HepG2 (cell line): ENCODE results near the gene NGRN. TPM values are rescaled to one million over a fixed set of nuclear protein-coding genes. Genes with fewer than 3 reads are reported as not detected.

Experiments used
- ATAC-seq: fragments of 200-7000 bp; cut with Tn5 transposase; 3 replicates; pipeline ENCODE4 v1.9.1; 2020; ENCODE audit warnings: mild to moderate bottlenecking, moderate library complexity
- BruUV-seq: library from RNA; stranded (reverse); fragments of 400-500 nt; replicated peaks from 2 replicates; lab custom pipeline; 2021; lab: Mats Ljungman, UMichigan
- CTCF ChIA-PET: fragments of 300-600 bp; formaldehyde crosslinking; extraction: SDS; loops from one replicate; lab custom pipeline; 2021; ENCODE audit warnings: low total read pairs, inconsistent platforms, low intra/inter-chr PET ratio; lab: Yijun Ruan, JAX
- POLR2A ChIA-PET: fragments of 350-600 bp; sonication (Branson Sonifier 250); formaldehyde crosslinking; loops from one replicate; lab custom pipeline; 2020; ENCODE audit warnings: antibody characterized with exemption, inconsistent platforms; lab: Yijun Ruan, JAX
- DNase-seq: peaks from one replicate; pipeline ENCODE4 v3.0.0-alpha.2; 2015; ENCODE audit warnings: low spot score
- FAIRE-seq: peaks from 3 replicates; lab custom pipeline; 2011; peaks lifted over from hg19 to GRCh38; lab: Jason Lieb, UNC
- H2AFZ ChIP-seq: one replicate; pipeline ENCODE4 v1.6.1; 2011; ENCODE audit warnings: low read length, inconsistent platforms
- H3K27ac ChIP-seq: fragments of 300-600 bp; 3 replicates; pipeline ENCODE4 v1.8.0; 2011; ENCODE audit warnings: mixed run types, mild to moderate bottlenecking, mixed read lengths, low read length, inconsistent platforms; ENCODE audit not compliant: insufficient read depth; ENCODE audit errors: extremely low read length
- H3K27me3 ChIP-seq, 2 experiments: fragments of 200-600 bp in 1 of 2; 2 replicates in 1 of 2; 3 replicates in 1 of 2; pipeline versions ENCODE4 v1.6.0 to v1.8.0; 2011; ENCODE audit warnings: low read length in 2 of 2, mild to moderate bottlenecking in 2 of 2, moderate library complexity in 2 of 2, inconsistent platforms in 1 of 2; ENCODE audit not compliant: insufficient read depth in 2 of 2, control insufficient read depth in 1 of 2
- H3K36me3 ChIP-seq, 2 experiments: fragments of 200-600 bp in 1 of 2; replicated peaks in 1 of 2; 2 replicates in 1 of 2; 3 replicates in 1 of 2; pipeline versions ENCODE4 v1.5.1 to v1.8.0; 2011; ENCODE audit warnings: low read length in 2 of 2, inconsistent platforms in 1 of 2; ENCODE audit not compliant: insufficient read depth in 2 of 2, control insufficient read depth in 1 of 2
- H3K4me1 ChIP-seq: 2 replicates; pipeline ENCODE4 v1.5.1; 2012; ENCODE audit warnings: low read length, inconsistent platforms; ENCODE audit not compliant: insufficient read depth
- H3K4me2 ChIP-seq: 2 replicates; pipeline ENCODE4 v1.6.0; 2011; ENCODE audit warnings: low read depth, low read length, inconsistent platforms
- H3K4me3 ChIP-seq, 3 experiments: fragments of 200-600 bp in 1 of 3; sonication (generic), shearing (Covaris generic) in 1 of 3; replicated peaks in 1 of 3; 2 replicates each; pipeline ENCODE4 v1.5.1; 2011 to 2016; ENCODE audit warnings: low read length in 3 of 3, inconsistent platforms in 2 of 3, low read depth in 2 of 3, mild to moderate bottlenecking in 2 of 3, control low read depth in 1 of 3, mixed read lengths in 1 of 3; ENCODE audit not compliant: insufficient read depth in 1 of 3
- H3K79me2 ChIP-seq: one replicate; pipeline ENCODE4 v1.6.1; 2011; ENCODE audit warnings: low read length, inconsistent platforms; ENCODE audit not compliant: insufficient read depth
- H3K9ac ChIP-seq: 2 replicates; pipeline ENCODE4 v1.6.0; 2011; ENCODE audit warnings: mild to moderate bottlenecking, low read depth, low read length, inconsistent platforms; ENCODE audit not compliant: insufficient read depth
- H3K9me3 ChIP-seq: 2 replicates; pipeline ENCODE4 v1.5.1; 2012; ENCODE audit warnings: mild to moderate bottlenecking, low read length
- H4K20me1 ChIP-seq: 2 replicates; pipeline ENCODE4 v1.6.0; 2011; ENCODE audit warnings: inconsistent platforms, mild to moderate bottlenecking, low read length, moderate library complexity; ENCODE audit not compliant: insufficient read depth
- ATAD3A ChIP-seq: sonication (generic); formaldehyde crosslinking; IDR thresholded peaks from 2 replicates; pipeline ENCODE4 v1.4.0; 2020; ENCODE audit warnings: missing genetic modification reagents
- CEBPG ChIP-seq: IDR thresholded peaks from 2 replicates; pipeline ENCODE4 v1.6.1; 2016
- GFI1 ChIP-seq: sonication (generic); formaldehyde crosslinking; IDR thresholded peaks from 2 replicates; pipeline ENCODE4 v1.5.0; 2020; ENCODE audit warnings: missing genetic modification reagents, mild to moderate bottlenecking, borderline replicate concordance
- ZFAT ChIP-seq: sonication (generic); formaldehyde crosslinking; conservative IDR thresholded peaks from 2 replicates; pipeline ENCODE4 v1.8.1; 2023; ENCODE audit warnings: missing genetic modification reagents, inconsistent platforms
- ZNF235 ChIP-seq: sonication (generic); formaldehyde crosslinking; IDR thresholded peaks from 2 replicates; pipeline ENCODE4 v1.8.1; 2023; ENCODE audit warnings: mild to moderate bottlenecking, missing genetic modification reagents, borderline replicate concordance
- ZNF329 ChIP-seq: sonication (generic); formaldehyde crosslinking; IDR thresholded peaks from 2 replicates; pipeline ENCODE4 v1.9.0; 2021; ENCODE audit warnings: low read depth, mild to moderate bottlenecking, missing genetic modification reagents
- ZNF335 ChIP-seq: sonication (generic); formaldehyde crosslinking; IDR thresholded peaks from 2 replicates; pipeline ENCODE4 v1.4.0; 2020; ENCODE audit warnings: missing genetic modification reagents
- ZNF737 ChIP-seq: sonication (generic); formaldehyde crosslinking; IDR thresholded peaks from 2 replicates; pipeline ENCODE4 v1.5.0; 2020; ENCODE audit warnings: missing genetic modification reagents, mild to moderate bottlenecking, borderline replicate concordance
- WGBS: methylation state at CpG from one replicate; pipeline ENCODE4 v1.1.6; 2017; ENCODE audit warnings: low lambda C conversion rate; 5-methylcytosine and 5-hydroxymethylcytosine counted together
- in situ Hi-C: cut with HindIII; loops from 2 replicates; pipeline ENCODE4 v1.10.0; 2017; ENCODE audit warnings: low pct_unique_long_range_greater_than_20kb; ENCODE audit not compliant: extremely low pct_ligation_motif_present
- intact Hi-C: fragments of 100-400 bp; cut with micrococcal nuclease; formaldehyde crosslinking; loops from one replicate; pipeline ENCODE4 v1.10.0; 2022; ENCODE audit not compliant: unreplicated experiment
- polyA plus RNA-seq, 8 experiments: library from polyadenylated mRNA; depleted of rRNA in 3 of 8; stranded (reverse) in 7 of 8; unstranded in 1 of 8; fragments of >200 nt; fragmentation: Illumina TruSeq in 4 of 8; extraction: Trizol in 4 of 8; gene quantifications; 2 replicates each; pipeline versions ENCODE4 v1.2.1 to v1.2.3, GENCODE V29; 2011 to 2016; ENCODE audit warnings: low read depth in 4 of 8, missing spikeins in 1 of 8, mixed read lengths in 1 of 8; ENCODE audit not compliant: insufficient read depth in 1 of 8
- total RNA-seq, 5 experiments: library from RNA; depleted of rRNA; stranded (reverse); fragments of >200 nt; fragmentation: Illumina TruSeq; extraction: Trizol; gene quantifications; 2 replicates each; pipeline ENCODE4 v1.2.3, GENCODE V29; 2016; ENCODE audit warnings: low read depth in 1 of 5
- TF ChIP-seq, protein P1 (sequence below): sonication (generic); formaldehyde crosslinking; IDR thresholded peaks from 2 replicates; pipeline ENCODE4 v1.4.0; 2020; ENCODE audit warnings: missing genetic modification reagents

NGRN gene
- total and polyA plus RNA-seq, 2 of the 13 experiments (the other 11 are each of a cell fraction or from before 2014, with no cell fraction given), result 39.8 to 63.7 TPM

DNA sequence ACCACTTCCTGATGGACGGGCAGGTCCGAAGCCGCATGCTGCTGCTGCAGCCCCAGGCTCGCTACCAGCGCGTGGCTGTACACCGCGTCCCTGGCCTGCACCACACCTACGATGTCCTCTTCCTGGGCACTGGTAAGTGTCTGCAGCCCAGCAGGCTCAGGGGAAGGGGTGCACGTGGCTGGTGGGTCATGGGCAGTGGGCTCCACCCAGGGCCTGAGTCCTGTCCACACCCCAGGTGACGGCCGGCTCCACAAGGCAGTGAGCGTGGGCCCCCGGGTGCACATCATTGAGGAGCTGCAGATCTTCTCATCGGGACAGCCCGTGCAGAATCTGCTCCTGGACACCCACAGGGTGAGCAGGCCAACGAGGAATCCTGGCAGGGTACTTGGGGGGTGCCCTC, 40.4 kb upstream of the NGRN start:
- no peak for ATAC-seq

DNA sequence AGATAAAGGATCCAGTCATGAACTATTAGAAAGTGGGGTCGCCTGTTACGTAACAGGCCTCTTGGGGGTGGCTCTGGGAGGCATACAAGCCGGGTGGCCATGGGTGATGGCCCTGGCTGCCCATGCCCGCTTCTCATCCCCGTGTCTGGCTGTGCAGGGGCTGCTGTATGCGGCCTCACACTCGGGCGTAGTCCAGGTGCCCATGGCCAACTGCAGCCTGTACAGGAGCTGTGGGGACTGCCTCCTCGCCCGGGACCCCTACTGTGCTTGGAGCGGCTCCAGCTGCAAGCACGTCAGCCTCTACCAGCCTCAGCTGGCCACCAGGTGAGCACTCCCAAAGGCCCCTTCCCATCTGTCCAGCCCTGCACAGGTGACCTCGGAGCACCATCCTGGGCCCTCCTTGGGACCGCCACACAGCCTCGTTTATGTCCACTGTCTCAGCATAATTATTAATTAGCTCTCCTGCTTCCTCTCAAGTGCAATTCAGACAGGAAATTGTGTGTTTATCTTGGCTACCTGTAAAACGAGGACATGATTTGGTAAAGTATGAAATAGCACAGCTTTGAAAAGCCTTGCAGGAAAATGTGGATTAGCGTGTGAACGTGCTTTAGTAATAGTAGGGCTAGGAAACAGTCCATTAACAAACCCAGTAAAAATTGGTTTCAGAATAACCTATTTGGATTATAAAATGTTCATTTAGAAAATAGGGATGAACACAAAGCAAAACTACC, 39.8 kb upstream of the NGRN start:
- FAIRE-seq, result no peak
- no peak overlapping the region for H3K27ac ChIP-seq
- CTCF ChIA-PET, result no interaction called here
- H3K36me3 ChIP-seq, result peaks cover 18 to 56% of the 10 kb centered on the region in 2 experiments
- no peaks in the 10 kb centered on the region for H3K79me2 ChIP-seq
- no peak overlapping the region for H3K4me3 ChIP-seq
- H3K9me3 ChIP-seq, result no peaks in the 10 kb centered on the region
- POLR2A ChIA-PET, result no interaction called here
- TF ChIP-seq ATAD3A (CRISPR knock-in tag) (no peak), ZNF329 (CRISPR knock-in tag) (no peak), ZNF737 (CRISPR knock-in tag) (no peak), CEBPG (CRISPR knock-in tag) (no peak), ZNF235 (CRISPR knock-in tag) (no peak)
- TF ChIP-seq, protein P1, sequence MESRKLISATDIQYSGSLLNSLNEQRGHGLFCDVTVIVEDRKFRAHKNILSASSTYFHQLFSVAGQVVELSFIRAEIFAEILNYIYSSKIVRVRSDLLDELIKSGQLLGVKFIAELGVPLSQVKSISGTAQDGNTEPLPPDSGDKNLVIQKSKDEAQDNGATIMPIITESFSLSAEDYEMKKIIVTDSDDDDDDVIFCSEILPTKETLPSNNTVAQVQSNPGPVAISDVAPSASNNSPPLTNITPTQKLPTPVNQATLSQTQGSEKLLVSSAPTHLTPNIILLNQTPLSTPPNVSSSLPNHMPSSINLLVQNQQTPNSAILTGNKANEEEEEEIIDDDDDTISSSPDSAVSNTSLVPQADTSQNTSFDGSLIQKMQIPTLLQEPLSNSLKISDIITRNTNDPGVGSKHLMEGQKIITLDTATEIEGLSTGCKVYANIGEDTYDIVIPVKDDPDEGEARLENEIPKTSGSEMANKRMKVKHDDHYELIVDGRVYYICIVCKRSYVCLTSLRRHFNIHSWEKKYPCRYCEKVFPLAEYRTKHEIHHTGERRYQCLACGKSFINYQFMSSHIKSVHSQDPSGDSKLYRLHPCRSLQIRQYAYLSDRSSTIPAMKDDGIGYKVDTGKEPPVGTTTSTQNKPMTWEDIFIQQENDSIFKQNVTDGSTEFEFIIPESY (CRISPR knock-in tag), result no peak
- BruUV-seq, result no TSS peak
- DNase-seq, result no peak
- H4K20me1 ChIP-seq, result no peaks in the 10 kb centered on the region
- H3K27me3 ChIP-seq, result no peaks in the 10 kb centered on the region
- H2AFZ ChIP-seq, result no peak overlapping the region
- no peak overlapping the region for H3K9ac ChIP-seq
- 98% methylated on average over 16 of the region's 18 CpGs for WGBS
- intact Hi-C loops, result no loop called here
- no peaks in the 10 kb centered on the region for H3K4me1 ChIP-seq
- ATAC-seq, result no peak
- H3K4me2 ChIP-seq, result no peak overlapping the region
- in situ Hi-C loops, result no loop called here

More for the DNA sequence above, 40.4 kb upstream of the NGRN start:
- H3K9ac ChIP-seq, result no peak overlapping the region
- POLR2A ChIA-PET, result no interaction called here
- TF ChIP-seq ZNF335 (CRISPR knock-in tag), result no peak
- TF ChIP-seq ZFAT (CRISPR knock-in tag), result no peak
- TF ChIP-seq GFI1 (CRISPR knock-in tag), result no peak
- peaks cover 17 to 49% of the 10 kb centered on the region in 2 experiments for H3K36me3 ChIP-seq
- no peak overlapping the region for H3K4me3 ChIP-seq
- H2AFZ ChIP-seq, result no peak overlapping the region
- H3K4me2 ChIP-seq, result no peak overlapping the region
- no peaks in the 10 kb centered on the region for H3K79me2 ChIP-seq
- no peak for DNase-seq
- CTCF ChIA-PET, result no interaction called here
- no peaks in the 10 kb centered on the region for H3K27me3 ChIP-seq
- no peak for FAIRE-seq
- no peaks in the 10 kb centered on the region for H4K20me1 ChIP-seq
- intact Hi-C loops, result no loop called here
- no peaks in the 10 kb centered on the region for H3K9me3 ChIP-seq
- in situ Hi-C loops, result no loop called here
- WGBS, result 98% methylated on average over 12 of the region's 17 CpGs
- H3K27ac ChIP-seq, result no peak overlapping the region
- BruUV-seq, result no TSS peak
- no peaks in the 10 kb centered on the region for H3K4me1 ChIP-seq
